CD14-positive monocyte (primary cell): ENCODE data around the gene ADAMTS4. TPM values are rescaled to one million over a fixed set of nuclear protein-coding genes. Genes with fewer than 3 reads are reported as not detected.

Source experiments
- DNase-seq, 3 donors: peaks; one replicate each; pipeline ENCODE4 v3.0.0-alpha.2; 2011 to 2022
- H2AFZ ChIP-seq: 2 replicates; pipeline ENCODE4 v1.6.0; 2012; ENCODE audit warnings: mild to moderate bottlenecking, low read depth, low read length, inconsistent platforms; ENCODE audit not compliant: insufficient read depth, poor library complexity, severe bottlenecking
- H3K27ac ChIP-seq, 2 donors: 1 replicate in 1 of 2; 2 replicates in 1 of 2; pipeline ENCODE4 v1.5.1; 2012 to 2013; ENCODE audit warnings: low read length in 2 of 2, control low read depth in 1 of 2, inconsistent platforms in 1 of 2, low read depth in 1 of 2, mild to moderate bottlenecking in 1 of 2
- H3K27me3 ChIP-seq, 2 donors: one replicate each; pipeline versions ENCODE4 v1.6.0 to v1.6.1; 2011 to 2013; ENCODE audit warnings: low read length in 2 of 2; ENCODE audit not compliant: control insufficient read depth in 2 of 2, insufficient read depth in 2 of 2
- H3K36me3 ChIP-seq, 2 donors: replicated peaks in 1 of 2; 1 replicate in 1 of 2; 2 replicates in 1 of 2; pipeline versions ENCODE4 v1.5.1 to v1.6.1; 2012 to 2013; ENCODE audit warnings: low read length in 2 of 2, control low read depth in 1 of 2, inconsistent platforms in 1 of 2, mild to moderate bottlenecking in 1 of 2; ENCODE audit not compliant: insufficient read depth in 2 of 2, control insufficient read depth in 1 of 2
- H3K4me1 ChIP-seq, 2 donors: 1 replicate in 1 of 2; 2 replicates in 1 of 2; pipeline versions ENCODE4 v1.5.1 to v1.6.1; 2012 to 2013; ENCODE audit warnings: low read length in 2 of 2, control low read depth in 1 of 2, inconsistent platforms in 1 of 2, mild to moderate bottlenecking in 1 of 2, moderate library complexity in 1 of 2; ENCODE audit not compliant: insufficient read depth in 2 of 2, control insufficient read depth in 1 of 2
- H3K4me2 ChIP-seq: replicated peaks from 2 replicates; pipeline ENCODE3; 2012; ENCODE audit warnings: low read length, moderate library complexity, mild to moderate bottlenecking; ENCODE audit not compliant: poor library complexity, severe bottlenecking; ENCODE audit errors: extremely low read depth
- H3K4me3 ChIP-seq, 3 experiments: fragments of 200-600 bp in 1 of 3; sonication (generic) in 1 of 3; replicated peaks in 1 of 3; 1 replicate in 2 of 3; 2 replicates in 1 of 3; pipeline ENCODE4 v1.5.1; 2011 to 2013; ENCODE audit warnings: low read length in 3 of 3, mild to moderate bottlenecking in 3 of 3, control low read depth in 2 of 3, low read depth in 2 of 3, inconsistent platforms in 1 of 3, moderate library complexity in 1 of 3
- H3K79me2 ChIP-seq: 2 replicates; pipeline ENCODE4 v1.6.0; 2012; ENCODE audit warnings: mild to moderate bottlenecking, control low read depth, inconsistent platforms, low read length, moderate library complexity; ENCODE audit not compliant: insufficient read depth
- H3K9ac ChIP-seq: 2 replicates; pipeline ENCODE4 v1.6.0; 2017; ENCODE audit warnings: low read length, mild to moderate bottlenecking; ENCODE audit not compliant: insufficient read depth, poor library complexity, severe bottlenecking
- H3K9me3 ChIP-seq, 2 donors: replicated peaks in 1 of 2; 1 replicate in 1 of 2; 2 replicates in 1 of 2; pipeline versions ENCODE4 v1.5.1 to v1.6.1; 2012 to 2013; ENCODE audit warnings: low read length in 2 of 2, control low read depth in 1 of 2; ENCODE audit not compliant: control insufficient read depth in 1 of 2, insufficient read depth in 1 of 2
- H4K20me1 ChIP-seq: 2 replicates; pipeline ENCODE4 v1.6.0; 2012; ENCODE audit warnings: mild to moderate bottlenecking, low read length, control low read depth, moderate library complexity; ENCODE audit not compliant: insufficient read depth
- H3K27ac Mint-ChIP-seq, 7 donors: one replicate each; pipeline ENCODE4 v1.8.0; 2020; ENCODE audit warnings: mild to moderate bottlenecking in 7 of 7, mixed read lengths in 7 of 7, moderate library complexity in 6 of 7, inconsistent platforms in 2 of 7
- H3K27me3 Mint-ChIP-seq, 3 donors: one replicate each; pipeline ENCODE4 v1.8.0; 2021 to 2022; ENCODE audit warnings: low read depth in 3 of 3, mild to moderate bottlenecking in 3 of 3, mixed read lengths in 3 of 3, moderate library complexity in 3 of 3, inconsistent platforms in 1 of 3
- H3K36me3 Mint-ChIP-seq, 2 donors: one replicate each; pipeline ENCODE4 v1.8.0; 2020; ENCODE audit warnings: mixed read lengths in 2 of 2, inconsistent platforms in 1 of 2, mild to moderate bottlenecking in 1 of 2
- H3K4me1 Mint-ChIP-seq: one replicate; pipeline ENCODE4 v1.8.0; 2020; ENCODE audit warnings: mild to moderate bottlenecking, mixed read lengths
- H3K4me3 Mint-ChIP-seq, 2 donors: one replicate each; pipeline ENCODE4 v1.8.0; 2020; ENCODE audit warnings: mild to moderate bottlenecking in 2 of 2, mixed read lengths in 2 of 2, moderate library complexity in 1 of 2
- H3K9me3 Mint-ChIP-seq, 7 donors: one replicate each; pipeline ENCODE4 v1.8.0; 2020 to 2022; ENCODE audit warnings: mixed read lengths in 7 of 7, mild to moderate bottlenecking in 6 of 7, moderate library complexity in 6 of 7, inconsistent platforms in 2 of 7
- WGBS: methylation state at CpG from one replicate; pipeline ENCODE4 v1.1.5; 2013; ENCODE audit warnings: missing lambda C conversion rate; ENCODE audit not compliant: insufficient coverage; 5-methylcytosine and 5-hydroxymethylcytosine counted together
- intact Hi-C, 2 donors: fragments of 100-400 bp; cut with micrococcal nuclease; formaldehyde crosslinking; loops; one replicate each; pipeline versions ENCODE4 v1.15.0 to v1.15.1; 2023
- polyA plus RNA-seq, 3 donors: library from polyadenylated mRNA; depleted of rRNA in 1 of 3; unstranded in 2 of 3; stranded (reverse) in 1 of 3; fragments of 300-500 nt in 2 of 3; fragments of >200 nt in 1 of 3; fragmentation: Illumina TruSeq in 2 of 3; gene quantifications; 1 replicate in 2 of 3; 2 replicates in 1 of 3; pipeline ENCODE4 v1.2.3, GENCODE V29; 2012 to 2021
- TF ChIP-seq, protein P1 (sequence below): fragments of 200-600 bp; IDR thresholded peaks from one replicate; pipeline ENCODE4 v1.8.0; 2022; ENCODE audit warnings: antibody characterized with exemption, mild to moderate bottlenecking

Gene ADAMTS4
- polyA plus RNA-seq, 3 donors: 0.01 to 0.04 TPM; not detected in 1

- no peaks in the 10 kb centered on the region for H4K20me1 ChIP-seq
- WGBS: 86% methylated on average over 7 of the region's 15 CpGs
- H3K9ac ChIP-seq: no peak overlapping the region
- peak overlapping the region in 1 of 2 donors; percentile 22 for H3K27ac ChIP-seq
- H3K4me1 ChIP-seq: peaks cover 51 to 55% of the 10 kb centered on the region in 2 donors
- intact Hi-C loops: no loop called here
- H3K9me3 ChIP-seq: no peaks in the 10 kb centered on the region
- H2AFZ ChIP-seq: peak overlapping the region; percentile 43
- peaks cover 0 to 3% (median 2%) of the 10 kb centered on the region in 3 donors for H3K27me3 Mint-ChIP-seq
- TF ChIP-seq, protein P1, sequence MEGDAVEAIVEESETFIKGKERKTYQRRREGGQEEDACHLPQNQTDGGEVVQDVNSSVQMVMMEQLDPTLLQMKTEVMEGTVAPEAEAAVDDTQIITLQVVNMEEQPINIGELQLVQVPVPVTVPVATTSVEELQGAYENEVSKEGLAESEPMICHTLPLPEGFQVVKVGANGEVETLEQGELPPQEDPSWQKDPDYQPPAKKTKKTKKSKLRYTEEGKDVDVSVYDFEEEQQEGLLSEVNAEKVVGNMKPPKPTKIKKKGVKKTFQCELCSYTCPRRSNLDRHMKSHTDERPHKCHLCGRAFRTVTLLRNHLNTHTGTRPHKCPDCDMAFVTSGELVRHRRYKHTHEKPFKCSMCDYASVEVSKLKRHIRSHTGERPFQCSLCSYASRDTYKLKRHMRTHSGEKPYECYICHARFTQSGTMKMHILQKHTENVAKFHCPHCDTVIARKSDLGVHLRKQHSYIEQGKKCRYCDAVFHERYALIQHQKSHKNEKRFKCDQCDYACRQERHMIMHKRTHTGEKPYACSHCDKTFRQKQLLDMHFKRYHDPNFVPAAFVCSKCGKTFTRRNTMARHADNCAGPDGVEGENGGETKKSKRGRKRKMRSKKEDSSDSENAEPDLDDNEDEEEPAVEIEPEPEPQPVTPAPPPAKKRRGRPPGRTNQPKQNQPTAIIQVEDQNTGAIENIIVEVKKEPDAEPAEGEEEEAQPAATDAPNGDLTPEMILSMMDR: peak; percentile 84
- H3K27me3 ChIP-seq: no peaks in the 10 kb centered on the region
- H3K4me1 Mint-ChIP-seq: peaks cover 63% of the 10 kb centered on the region
- H3K9me3 Mint-ChIP-seq: no peaks in the 10 kb centered on the region
- H3K36me3 Mint-ChIP-seq: no peaks in the 10 kb centered on the region
- no peak overlapping the region for H3K4me3 ChIP-seq
- no peak overlapping the region for H3K4me2 ChIP-seq
- H3K27ac Mint-ChIP-seq: peak overlapping the region in 5 of 7 donors; percentile 18 to 81 (median 35)
- no peaks in the 10 kb centered on the region for H3K79me2 ChIP-seq
- H3K4me3 Mint-ChIP-seq: no peak overlapping the region
- DNase-seq: peak; percentile 63 to 81 (median 74)
- no peaks in the 10 kb centered on the region for H3K36me3 ChIP-seq
Measured at GRCh38 chr1:161192476-161193465, 6.1 kb downstream of the ADAMTS4 start.

- H3K9ac ChIP-seq: no peak overlapping the region
- no peaks in the 10 kb centered on the region for H3K9me3 ChIP-seq
- H3K9me3 Mint-ChIP-seq: no peaks in the 10 kb centered on the region
- 85% methylated on average over 6 of the region's 8 CpGs for WGBS
- TF ChIP-seq, protein P1: no peak
- no peak overlapping the region for H3K4me3 Mint-ChIP-seq
- H2AFZ ChIP-seq: no peak overlapping the region
- H3K27me3 Mint-ChIP-seq: peaks cover 0 to 4% (median 2%) of the 10 kb centered on the region in 3 donors
- peak overlapping the region in 1 of 7 donors; percentile 30 for H3K27ac Mint-ChIP-seq
- H3K4me2 ChIP-seq: no peak overlapping the region
- no peak overlapping the region for H3K27ac ChIP-seq
- DNase-seq: no peak
- peaks cover 0 to 3% of the 10 kb centered on the region in 2 donors for H3K36me3 Mint-ChIP-seq
- H3K79me2 ChIP-seq: no peaks in the 10 kb centered on the region
- intact Hi-C loops: no loop called here
- no peaks in the 10 kb centered on the region for H4K20me1 ChIP-seq
- no peaks in the 10 kb centered on the region for H3K27me3 ChIP-seq
- no peak overlapping the region for H3K4me3 ChIP-seq
- H3K36me3 ChIP-seq: no peaks in the 10 kb centered on the region
- H3K4me1 Mint-ChIP-seq: peaks cover 67% of the 10 kb centered on the region
- peaks cover 59 to 63% of the 10 kb centered on the region in 2 donors for H3K4me1 ChIP-seq
Measured at GRCh38 chr1:161191971-161192370, 6.9 kb downstream of the ADAMTS4 start.
